Measurements from ENCODE around the gene KIRREL1. TPM values are rescaled to one million over a fixed set of nuclear protein-coding genes. Genes with fewer than 3 reads are reported as not detected.

KIRREL1 gene
- total and polyA plus RNA-seq, 2 of the 8 experiments (the other 6 are each of a cell fraction or from before 2014, with no cell fraction given), result 14.2 to 39.0 TPM

- Histone ChIP-seq H4K91ac (replicated peaks; ENCODE audit: insufficient read length, low read length) (no peak overlapping the region), H3K36me3 (ENCODE audit: control insufficient read depth in 2 of 4, insufficient read depth in 4 of 4, low read length in 3 of 4) (no peaks in the 10 kb centered on the region), H3K79me1 (ENCODE audit: low read depth, low read length) (no peaks in the 10 kb centered on the region), H3K9me3 (ENCODE audit: insufficient read depth in 2 of 2, low read depth in 1 of 2, low read length in 1 of 2) (no peaks in the 10 kb centered on the region), H3K23me2 (ENCODE audit: low read depth, low read length) (peaks cover 4% of the 10 kb centered on the region), H3K27me3 (replicated peaks in 1 of 4; ENCODE audit: control insufficient read depth in 3 of 4, extremely low read depth in 1 of 4, insufficient read depth in 3 of 4, low read length in 3 of 4) (peaks cover 0 to 13% (median 5%) of the 10 kb centered on the region in 4 experiments; a peak in 4 of 7 replicates), H3K23ac (ENCODE audit: insufficient read length) (no peak overlapping the region), H2AFZ (ENCODE audit: low read length) (no peak overlapping the region), H2BK15ac (ENCODE audit: low read length) (no peak overlapping the region), H2BK120ac (replicated peaks; ENCODE audit: low read depth, low read length) (no peak overlapping the region), H4K8ac (ENCODE audit: extremely low read depth, insufficient read depth, low read length) (no peak overlapping the region), H4K20me1 (replicated peaks in 1 of 2; ENCODE audit: control insufficient read depth in 1 of 2, insufficient read depth in 2 of 2, low read length in 2 of 2) (no peaks in the 10 kb centered on the region), H4K5ac (ENCODE audit: insufficient read length, low read depth, low read length) (no peak overlapping the region), H3K4me1 (replicated peaks in 1 of 4; ENCODE audit: control insufficient read depth in 3 of 4, insufficient read depth in 4 of 4, low read length in 3 of 4) (no peaks in the 10 kb centered on the region; a peak in 2 of 7 replicates), H3K4me2 (ENCODE audit: insufficient read depth in 1 of 2, low read depth in 2 of 2, low read length in 2 of 2) (no peak overlapping the region), H2BK12ac (ENCODE audit: low read depth, low read length) (no peak overlapping the region), H3K27ac (ENCODE audit: low read depth, low read length) (no peak overlapping the region), H3K56ac (replicated peaks; ENCODE audit: insufficient read length, low read depth, low read length) (no peak overlapping the region), H3K79me2 (ENCODE audit: control insufficient read depth in 1 of 2, insufficient read depth in 2 of 2, low read length in 2 of 2) (no peaks in the 10 kb centered on the region), H3K9ac (replicated peaks in 1 of 4; ENCODE audit: extremely low read depth in 1 of 4, low read depth in 3 of 4, low read length in 3 of 4) (no peak overlapping the region), H3K4ac (replicated peaks; ENCODE audit: insufficient read length, low read depth, low read length) (no peak overlapping the region), H3K4me3 (ENCODE audit: extremely low read depth in 1 of 4, insufficient read depth in 2 of 4, low read depth in 3 of 4, low read length in 4 of 4) (no peak overlapping the region), H2AK5ac (ENCODE audit: low read depth, low read length) (no peak overlapping the region), H3K18ac (ENCODE audit: extremely low read depth, low read length) (no peak overlapping the region), H2BK5ac (ENCODE audit: low read depth, low read length) (no peak overlapping the region), H3K14ac (ENCODE audit: insufficient read length) (no peak overlapping the region), H2BK20ac (ENCODE audit: low read length) (no peak overlapping the region)
- POLR2A ChIA-PET (ENCODE audit: partially characterized antibody), result no interaction called here
- CTCF ChIA-PET (ENCODE audit: partially characterized antibody), result interaction anchor here (0.6 kb wide), 1 partner anchor 1057 kb away, joined by 3 read pairs; no protein-coding TSS in a partner anchor
- DNase-seq (ENCODE audit: low read depth in 1 of 2, low spot score in 2 of 2) (no peak), FAIRE-seq (no peak)
- WGBS, 2 experiments (ENCODE audit: extremely low coverage in 1 of 2, insufficient coverage in 1 of 2, insufficient read length in 1 of 2, insufficient replicate concordance in 2 of 2, low coverage in 1 of 2, low lambda C conversion rate in 2 of 2, missing lambda C conversion rate in 1 of 2), result 94% methylated on average over 3 of the region's 3 CpGs; no CpG with 5 or more reads in 1 of the 2 experiments
- TF ChIP-seq POU5F1 (IDR thresholded peaks at IDR 0.05; ENCODE audit: low read depth, low read length) (no peak), CTBP2 (IDR thresholded peaks at IDR 0.05; ENCODE audit: borderline replicate concordance, insufficient read depth, insufficient read length, low read length) (no peak), TBP (IDR thresholded peaks at IDR 0.05; ENCODE audit: low read depth, low read length) (no peak), JUND (IDR thresholded peaks at IDR 0.05; ENCODE audit: low read length) (no peak), CTCF (IDR thresholded peaks at IDR 0.05; ENCODE audit: control extremely low read depth in 1 of 3, insufficient read depth in 1 of 3, low read depth in 1 of 3, low read length in 3 of 3) (no peak), TAF7 (optimal IDR thresholded peaks at IDR 0.05; ENCODE audit: borderline replicate concordance, low read depth, low read length) (no peak), ASH2L (IDR thresholded peaks at IDR 0.05; ENCODE audit: low read length) (no peak), KDM4A (IDR thresholded peaks at IDR 0.05; ENCODE audit: low read depth, low read length, severe bottlenecking) (no peak), CREB1 (IDR thresholded peaks at IDR 0.05) (no peak), RNF2 (IDR thresholded peaks at IDR 0.05; ENCODE audit: borderline replicate concordance, low read depth, low read length, missing control alignments, poor library complexity, severe bottlenecking) (no peak), SP4 (IDR thresholded peaks at IDR 0.05; ENCODE audit: low read length) (no peak), KDM1A (IDR thresholded peaks at IDR 0.05; ENCODE audit: borderline replicate concordance, low read length) (no peak)
Measured at GRCh38 chr1:158147869-158148268, 154.4 kb downstream of the KIRREL1 start.
